Epithelial cell of proximal tubule (primary cell): Measurements from ENCODE around the gene RAB11B. TPM values are rescaled to one million over a fixed set of nuclear protein-coding genes. Genes with fewer than 3 reads are reported as not detected.
"Not testable (repeated sequence)": the region's sequence is repeated elsewhere in the genome, so short reads cannot be mapped to it uniquely, and the experiment has no call there.

ENCODE experiments used
- DNase-seq: peaks from one replicate; pipeline ENCODE4 v3.0.0-alpha.2; 2011; ENCODE audit warnings: low read depth
- H3K4me3 ChIP-seq: 2 replicates; pipeline ENCODE4 v1.5.1; 2011; ENCODE audit warnings: low read depth, mild to moderate bottlenecking, low read length
- CTCF ChIP-seq: conservative IDR thresholded peaks from 2 replicates; pipeline ENCODE4 v1.5.1; 2012; ENCODE audit warnings: low read depth, mild to moderate bottlenecking, low read length
- total RNA-seq: library from RNA; depleted of rRNA; stranded (reverse); fragments of >200 nt; gene quantifications from 2 replicates; pipeline ENCODE4 v1.2.3, GENCODE V29; 2015

RAB11B gene
- total RNA-seq, 1 donor from 2014 or later = 23.3 TPM

- no peak for DNase-seq
- TF ChIP-seq CTCF = no peak
- peak overlapping the region; percentile 77 for H3K4me3 ChIP-seq
Observed at GRCh38 chr19:8366121-8366581, 24.0 kb upstream of the RAB11B start.

DNA sequence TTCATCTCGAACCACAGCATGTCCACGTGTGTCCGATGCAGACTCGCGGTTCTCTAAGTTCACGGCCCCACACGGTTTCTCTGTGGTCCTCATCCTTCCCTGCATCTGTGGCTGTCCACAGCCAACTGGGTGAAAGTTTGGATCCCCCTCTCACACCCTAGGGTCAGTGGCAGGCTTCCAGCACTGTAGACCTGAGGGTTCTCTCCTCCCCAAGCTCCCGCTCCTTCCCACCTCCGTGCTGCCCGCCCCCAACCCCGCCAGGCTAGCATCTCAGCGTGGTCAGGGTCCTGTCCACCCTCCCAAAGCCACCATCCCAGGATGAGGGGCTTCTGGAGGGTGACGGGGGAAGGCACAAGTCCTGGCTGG is 23.2 kb upstream of the RAB11B start:
- DNase-seq = no peak
- TF ChIP-seq CTCF = no peak
- H3K4me3 ChIP-seq = peak overlapping the region; percentile 34

- H3K4me3 ChIP-seq = peak overlapping the region; percentile 34
- DNase-seq = no peak
- no peak for TF ChIP-seq CTCF
Observed at GRCh38 chr19:8367327-8368001, 22.7 kb upstream of the RAB11B start.

DNA sequence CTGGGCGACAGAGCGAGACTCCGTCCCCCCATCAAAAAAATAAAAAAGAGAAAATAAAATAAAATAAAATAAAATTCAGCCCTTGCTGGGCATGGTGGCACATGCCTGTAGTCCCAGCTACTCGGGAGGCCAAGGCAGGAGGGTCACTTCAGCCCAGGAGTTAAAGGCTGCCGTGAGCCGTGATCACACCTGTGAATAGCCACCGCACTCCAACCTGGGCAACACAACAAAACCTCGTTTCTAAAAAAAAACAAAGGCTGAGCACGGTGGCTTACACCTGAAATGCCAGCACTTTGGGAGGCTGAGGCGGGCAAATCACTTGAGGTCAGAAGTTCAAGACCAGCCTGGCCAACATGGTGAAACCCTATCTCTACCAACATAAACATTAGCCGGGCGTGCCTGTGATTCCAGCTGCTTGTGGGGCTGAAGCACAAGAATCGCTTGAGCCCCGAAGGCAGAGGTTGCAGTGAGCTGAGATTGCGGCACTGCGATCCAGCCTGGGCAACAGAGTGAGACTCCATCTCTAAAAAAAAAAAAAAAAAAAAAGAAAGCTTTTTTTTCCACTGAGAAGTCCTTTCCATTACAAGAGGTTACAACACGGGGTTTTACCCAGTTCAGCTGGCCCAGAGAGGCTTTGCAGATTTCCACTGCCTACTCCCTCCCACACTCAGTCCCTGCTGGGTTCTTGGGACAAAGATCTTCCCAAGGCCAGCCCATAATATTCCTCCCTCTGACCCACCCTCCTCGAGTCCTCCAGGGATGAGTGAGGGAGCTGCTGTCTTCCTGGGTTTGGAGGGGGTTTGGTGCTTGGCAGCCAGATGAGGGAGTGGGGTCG is 19.8 kb upstream of the RAB11B start:
- H3K4me3 ChIP-seq = no peak overlapping the region
- TF ChIP-seq CTCF = no peak
- DNase-seq = no peak

GRCh38 chr19:8371011-8371804 is 19.0 kb upstream of the RAB11B start:
- H3K4me3 ChIP-seq = no peak overlapping the region
- no peak for TF ChIP-seq CTCF
- DNase-seq = no peak

DNA sequence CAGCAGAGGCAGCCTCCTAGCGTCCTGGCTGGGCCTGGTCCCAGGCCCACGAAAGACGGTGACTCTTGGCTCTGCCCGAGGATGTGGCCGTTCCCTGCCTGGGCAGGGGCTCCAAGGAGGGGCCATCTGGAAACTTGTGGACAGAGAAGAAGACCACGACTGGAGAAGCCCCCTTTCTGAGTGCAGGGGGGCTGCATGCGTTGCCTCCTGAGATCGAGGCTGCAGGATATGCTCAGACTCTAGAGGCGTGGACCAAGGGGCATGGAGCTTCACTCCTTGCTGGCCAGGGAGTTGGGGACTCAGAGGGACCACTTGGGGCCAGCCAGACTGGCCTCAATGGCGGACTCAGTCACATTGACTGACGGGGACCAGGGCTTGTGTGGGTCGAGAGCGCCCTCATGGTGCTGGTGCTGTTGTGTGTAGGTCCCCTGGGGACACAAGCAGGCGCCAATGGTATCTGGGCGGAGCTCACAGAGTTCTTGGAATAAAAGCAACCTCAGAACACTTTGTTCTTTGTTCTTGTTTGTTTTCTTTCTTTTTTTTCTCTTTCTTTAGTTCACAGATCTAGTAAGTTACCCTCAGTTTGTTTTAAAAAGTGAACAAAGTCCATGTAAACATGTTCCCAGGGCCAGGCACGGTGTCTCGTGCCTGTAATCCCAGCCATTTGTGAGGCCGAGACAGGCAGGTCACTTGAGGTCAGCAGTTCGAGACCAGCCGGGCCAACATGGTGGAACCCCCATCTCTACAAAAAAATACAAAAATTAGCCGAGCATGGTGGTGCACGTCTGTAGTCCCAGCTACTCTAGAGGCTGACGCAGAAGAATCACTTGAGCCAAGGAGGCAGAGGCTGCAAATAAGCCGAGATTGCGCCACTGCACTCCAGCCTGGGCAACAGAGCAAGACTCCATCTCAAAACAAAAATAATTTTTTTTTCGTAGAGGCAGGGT is 16.0 kb upstream of the RAB11B start:
- TF ChIP-seq CTCF = peak; percentile 11
- no peak overlapping the region for H3K4me3 ChIP-seq
- DNase-seq = no peak

DNA sequence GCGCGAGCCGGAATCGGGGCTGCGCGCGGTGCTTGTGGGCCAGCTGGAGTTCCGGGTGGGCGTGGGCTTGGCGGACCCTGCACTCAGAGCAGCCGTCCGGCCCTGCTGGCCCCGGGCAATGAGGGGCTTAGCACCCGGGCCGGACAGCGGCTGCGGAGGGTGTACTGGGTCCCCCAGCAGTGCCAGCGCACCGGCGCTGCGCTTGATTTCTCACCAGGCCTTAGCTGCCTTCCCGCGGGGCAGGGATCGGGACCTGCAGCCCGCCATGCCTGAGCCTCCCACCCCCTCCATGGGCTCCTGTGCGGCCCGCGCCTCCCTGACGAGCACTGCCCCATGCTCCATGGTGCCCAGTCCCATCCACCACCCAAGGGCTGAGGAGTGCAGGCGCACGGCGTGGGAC is 14.4 kb upstream of the RAB11B start:
- not testable (repeated sequence) for H3K4me3 ChIP-seq, DNase-seq

DNA sequence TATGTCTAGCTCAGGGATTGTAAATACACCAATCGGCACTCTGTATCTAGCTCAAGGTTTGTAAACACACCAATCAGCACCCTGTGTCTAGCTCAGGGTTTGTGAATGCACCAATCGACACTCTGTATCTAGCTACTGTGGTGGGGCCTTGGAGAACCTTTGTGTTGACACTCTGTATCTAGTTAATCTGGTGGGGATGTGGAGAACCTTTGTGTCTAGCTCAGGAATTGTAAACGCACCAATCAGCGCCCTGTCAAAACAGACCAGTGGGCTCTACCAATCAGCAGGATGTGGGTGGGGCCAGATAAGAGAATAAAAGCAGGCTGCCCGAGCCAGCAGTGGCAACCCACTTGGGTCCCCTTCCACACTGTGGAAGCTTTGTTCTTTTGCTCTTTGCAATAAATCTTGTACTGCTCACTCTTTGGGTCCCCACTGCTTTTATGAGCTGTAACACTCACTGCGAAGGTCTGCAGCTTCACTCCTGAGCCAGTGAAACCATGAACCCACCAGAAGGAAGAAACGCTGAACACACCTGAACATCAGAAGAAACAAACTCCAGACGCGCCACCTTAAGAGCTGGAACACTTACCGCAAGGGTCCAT is 13.7 kb upstream of the RAB11B start:
- not testable (repeated sequence) for H3K4me3 ChIP-seq, DNase-seq
